CD4-positive, CD25-positive, alpha-beta regulatory T cell (primary cell): Measurements from ENCODE around the gene TAGLN3. TPM values are rescaled to one million over a fixed set of nuclear protein-coding genes. Genes with fewer than 3 reads are reported as not detected.

Experiments used
- ATAC-seq, 2 donors: fragments of 150-1000 bp; cut with Tn5 transposase; one replicate each; pipeline ENCODE4 v1.10.0; 2021; ENCODE audit warnings: low read depth in 2 of 2, moderate number of reproducible peaks in 2 of 2, moderate library complexity in 1 of 2
- DNase-seq, 3 donors: peaks; one replicate each; pipeline versions ENCODE4 v3.0.0 to v3.0.0-alpha.2; 2012 to 2022; ENCODE audit warnings: mixed read lengths in 1 of 3
- H3K27ac ChIP-seq: one replicate; pipeline ENCODE4 v1.7.0; 2013; ENCODE audit warnings: mild to moderate bottlenecking, low read length; ENCODE audit not compliant: insufficient read depth, poor library complexity, severe bottlenecking
- H3K27me3 ChIP-seq: one replicate; pipeline ENCODE4 v1.7.0; 2013; ENCODE audit warnings: low read length; ENCODE audit not compliant: control insufficient read depth, insufficient read depth
- H3K36me3 ChIP-seq: one replicate; pipeline ENCODE4 v1.7.0; 2013; ENCODE audit warnings: mild to moderate bottlenecking, low read length, moderate library complexity; ENCODE audit not compliant: control insufficient read depth, insufficient read depth
- H3K4me1 ChIP-seq: 2 replicates; pipeline ENCODE4 v1.7.0; 2013; ENCODE audit warnings: mild to moderate bottlenecking, low read length; ENCODE audit not compliant: insufficient read depth, control insufficient read depth, poor library complexity, severe bottlenecking
- H3K4me3 ChIP-seq: one replicate; pipeline ENCODE4 v1.7.0; 2013; ENCODE audit warnings: low read depth, mild to moderate bottlenecking, low read length, moderate library complexity
- H3K9me3 ChIP-seq, 2 experiments: 1 replicate in 1 of 2; 2 replicates in 1 of 2; pipeline ENCODE4 v1.7.0; 2013; ENCODE audit warnings: low read length in 2 of 2, mild to moderate bottlenecking in 1 of 2, moderate library complexity in 1 of 2; ENCODE audit not compliant: control insufficient read depth in 2 of 2
- H3K27ac Mint-ChIP-seq, 3 donors: one replicate each; pipeline ENCODE4 v1.8.0; 2020 to 2022; ENCODE audit warnings: mild to moderate bottlenecking in 3 of 3, mixed read lengths in 3 of 3, moderate library complexity in 2 of 3
- H3K27me3 Mint-ChIP-seq: one replicate; pipeline ENCODE4 v1.8.0; 2022; ENCODE audit warnings: mild to moderate bottlenecking, mixed read lengths
- H3K36me3 Mint-ChIP-seq: one replicate; pipeline ENCODE4 v1.8.0; 2020; ENCODE audit warnings: mixed read lengths
- H3K4me1 Mint-ChIP-seq, 4 donors: one replicate each; pipeline ENCODE4 v1.8.0; 2020 to 2022; ENCODE audit warnings: mixed read lengths in 4 of 4, mild to moderate bottlenecking in 1 of 4
- H3K4me3 Mint-ChIP-seq, 4 donors: one replicate each; pipeline ENCODE4 v1.8.0; 2020 to 2022; ENCODE audit warnings: mild to moderate bottlenecking in 4 of 4, mixed read lengths in 4 of 4, moderate library complexity in 3 of 4
- H3K9me3 Mint-ChIP-seq, 7 donors: one replicate each; pipeline ENCODE4 v1.8.0; 2020 to 2022; ENCODE audit warnings: mixed read lengths in 7 of 7, mild to moderate bottlenecking in 3 of 7, moderate library complexity in 2 of 7
- polyA plus RNA-seq, 4 donors: library from polyadenylated mRNA; unstranded; fragments of 300-500 nt; fragmentation: Illumina TruSeq; gene quantifications; one replicate each; pipeline ENCODE4 v1.2.3, GENCODE V29; 2021
- total RNA-seq: library from RNA; stranded (reverse); gene quantifications from one replicate; pipeline ENCODE4 v1.2.3, GENCODE V29; 2022

TAGLN3 gene
- total RNA-seq (not detected), polyA plus RNA-seq (not detected)

DNA sequence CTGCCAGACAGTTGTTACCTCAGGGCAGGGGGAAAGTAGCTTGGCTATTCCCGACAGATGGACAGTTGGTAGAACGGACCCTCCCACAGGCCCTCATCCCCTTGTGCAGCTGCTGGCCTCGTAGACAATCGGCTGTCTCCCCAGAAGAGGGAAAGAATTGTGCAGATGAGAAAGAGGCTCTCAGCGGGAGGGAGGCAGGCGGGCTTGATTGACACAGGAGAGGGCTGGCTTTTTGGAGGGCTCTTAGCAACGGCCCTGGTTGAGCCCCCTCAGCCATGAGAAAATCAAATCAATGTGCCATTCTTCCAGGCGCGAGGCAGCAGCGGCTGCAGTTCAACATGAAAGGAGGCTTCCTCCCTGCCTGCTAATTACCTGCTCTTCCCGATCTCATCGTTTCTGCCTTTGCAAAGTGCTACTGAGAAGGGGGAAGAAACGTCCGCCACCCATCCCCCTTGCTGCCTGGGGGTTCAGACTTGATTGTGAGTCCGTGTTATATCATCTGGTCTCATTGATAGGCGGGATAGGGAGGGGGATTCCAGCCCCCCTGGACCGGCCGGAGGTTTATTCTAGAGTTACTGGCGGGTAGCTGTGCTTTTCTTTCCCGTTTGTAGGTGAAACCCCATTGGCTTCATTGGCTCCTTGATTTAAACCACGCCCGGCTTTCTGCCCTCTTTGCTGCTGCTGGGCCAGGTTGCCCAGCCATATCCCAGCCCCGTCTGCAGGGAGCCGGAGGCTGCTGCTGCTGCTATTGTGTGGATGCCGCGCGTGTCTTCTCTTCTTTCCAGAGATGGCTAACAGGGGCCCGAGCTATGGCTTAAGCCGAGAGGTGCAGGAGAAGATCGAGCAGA is at the start of gene TAGLN3:
Gene TAGLN3, plus strand, starts transcription at position 287 of the 848 bp plus-strand sequence. Its CDS starts 501 bp downstream, at position 788.
- peak within 1 kb of the TSS; percentile 32 for H3K4me3 ChIP-seq
- peak within 1 kb of the TSS; percentile 53 to 80 (median 72) for H3K4me3 Mint-ChIP-seq
- H3K4me1 Mint-ChIP-seq = peaks cover 13 to 23% (median 19%) of the 10 kb centered on the region in 4 donors
- DNase-seq (no peak), ATAC-seq (peak in 1 of 2 donors; percentile 7)
- peaks cover 6% of the 10 kb centered on the region for H3K36me3 Mint-ChIP-seq
- peaks cover 13% of the 10 kb centered on the region for H3K4me1 ChIP-seq
- no peaks in the 10 kb centered on the region for H3K27me3 Mint-ChIP-seq
- no peaks in the 10 kb centered on the region for H3K27me3 ChIP-seq
- no peak within 1 kb of the TSS for H3K27ac Mint-ChIP-seq
- peaks cover 0 to 1% (median 0%) of the 10 kb centered on the region in 7 donors for H3K9me3 Mint-ChIP-seq
- no peak within 1 kb of the TSS for H3K27ac ChIP-seq
- H3K9me3 ChIP-seq = no peaks in the 10 kb centered on the region
- peaks cover 1% of the 10 kb centered on the region for H3K36me3 ChIP-seq

DNA sequence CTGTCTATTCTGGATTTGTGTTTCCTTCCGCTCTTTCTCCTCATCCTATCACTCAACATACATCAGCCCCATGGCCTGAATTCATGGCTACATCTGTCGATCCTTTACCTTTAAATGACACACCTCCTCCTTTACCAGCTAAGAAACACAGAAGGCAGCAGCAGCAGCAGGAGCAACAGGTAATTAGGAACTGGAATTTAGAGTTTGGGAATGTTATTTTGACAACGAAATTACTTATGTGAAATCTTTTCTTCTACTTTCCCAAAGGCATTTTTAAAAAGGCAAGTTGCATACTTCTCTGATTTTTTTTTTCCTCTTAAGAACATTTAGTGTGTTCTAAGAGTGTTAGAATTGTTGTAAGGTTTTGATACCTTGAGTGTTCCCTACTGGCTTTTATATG is 49.0 kb upstream of the TAGLN3 start:
- Histone ChIP-seq H3K9me3 (no peaks in the 10 kb centered on the region), H3K27me3 (no peaks in the 10 kb centered on the region), H3K4me3 (no peak overlapping the region), H3K4me1 (no peaks in the 10 kb centered on the region), H3K36me3 (no peaks in the 10 kb centered on the region), H3K27ac (no peak overlapping the region)
- no peaks in the 10 kb centered on the region for H3K9me3 Mint-ChIP-seq
- H3K4me3 Mint-ChIP-seq = no peak overlapping the region
- H3K27me3 Mint-ChIP-seq = peaks cover 10% of the 10 kb centered on the region
- no peak overlapping the region for H3K27ac Mint-ChIP-seq
- no peak for ATAC-seq
- no peaks in the 10 kb centered on the region for H3K36me3 Mint-ChIP-seq
- no peaks in the 10 kb centered on the region for H3K4me1 Mint-ChIP-seq
- DNase-seq = no peak

DNA sequence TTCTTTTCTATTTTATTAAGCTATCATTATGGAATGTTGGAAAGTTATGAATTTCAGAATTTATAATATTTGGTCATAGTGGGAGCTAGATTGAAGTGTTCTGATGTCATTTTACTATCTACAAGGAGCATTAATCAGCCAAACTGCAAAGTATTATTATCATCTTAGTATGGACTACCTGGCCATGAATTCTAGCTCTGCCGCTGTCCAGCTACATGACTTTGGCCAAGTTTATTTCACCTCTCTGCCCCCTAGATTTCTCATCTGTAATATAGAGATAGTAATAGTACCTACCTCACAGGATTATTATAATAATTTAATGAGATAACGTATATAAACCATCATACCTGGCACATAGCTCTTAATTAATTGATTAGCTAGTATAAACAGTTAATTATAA is 47.7 kb upstream of the TAGLN3 start:
- DNase-seq (no peak), ATAC-seq (no peak)
- H3K4me3 ChIP-seq = no peak overlapping the region
- H3K27ac Mint-ChIP-seq = no peak overlapping the region
- H3K27ac ChIP-seq = no peak overlapping the region
- H3K36me3 ChIP-seq = no peaks in the 10 kb centered on the region
- H3K4me3 Mint-ChIP-seq = no peak overlapping the region
- H3K9me3 Mint-ChIP-seq = no peaks in the 10 kb centered on the region
- no peaks in the 10 kb centered on the region for H3K36me3 Mint-ChIP-seq
- no peaks in the 10 kb centered on the region for H3K4me1 Mint-ChIP-seq
- H3K27me3 ChIP-seq = no peaks in the 10 kb centered on the region
- no peaks in the 10 kb centered on the region for H3K4me1 ChIP-seq
- no peaks in the 10 kb centered on the region for H3K9me3 ChIP-seq
- H3K27me3 Mint-ChIP-seq = peaks cover 10% of the 10 kb centered on the region

DNA sequence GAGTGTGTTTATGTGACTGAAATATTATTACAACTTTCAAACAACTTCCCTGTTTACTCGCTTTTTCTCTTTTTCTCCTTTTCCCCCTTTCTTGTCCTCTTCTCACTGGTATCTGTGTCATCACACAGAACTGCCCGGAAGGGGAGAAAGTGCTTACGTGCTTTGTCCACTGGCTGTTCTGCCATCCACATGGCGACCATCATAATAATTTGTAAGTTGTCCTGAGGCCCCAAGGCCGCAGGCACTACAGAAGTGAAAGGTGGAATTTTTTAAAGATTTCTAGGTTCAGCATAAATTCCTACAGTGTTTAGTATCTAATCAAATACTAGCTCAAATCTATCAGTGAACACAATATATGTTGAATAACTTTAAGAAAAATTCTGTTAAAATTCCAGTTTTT is 46.6 kb upstream of the TAGLN3 start:
- no peak for DNase-seq
- Histone ChIP-seq H3K4me3 (no peak overlapping the region), H3K27me3 (no peaks in the 10 kb centered on the region), H3K4me1 (no peaks in the 10 kb centered on the region), H3K27ac (no peak overlapping the region), H3K36me3 (no peaks in the 10 kb centered on the region), H3K9me3 (no peaks in the 10 kb centered on the region)
- H3K4me3 Mint-ChIP-seq = no peak overlapping the region
- H3K4me1 Mint-ChIP-seq = no peaks in the 10 kb centered on the region
- ATAC-seq = no peak
- peaks cover 10% of the 10 kb centered on the region for H3K27me3 Mint-ChIP-seq
- H3K9me3 Mint-ChIP-seq = no peaks in the 10 kb centered on the region
- no peak overlapping the region for H3K27ac Mint-ChIP-seq
- H3K36me3 Mint-ChIP-seq = no peaks in the 10 kb centered on the region

DNA sequence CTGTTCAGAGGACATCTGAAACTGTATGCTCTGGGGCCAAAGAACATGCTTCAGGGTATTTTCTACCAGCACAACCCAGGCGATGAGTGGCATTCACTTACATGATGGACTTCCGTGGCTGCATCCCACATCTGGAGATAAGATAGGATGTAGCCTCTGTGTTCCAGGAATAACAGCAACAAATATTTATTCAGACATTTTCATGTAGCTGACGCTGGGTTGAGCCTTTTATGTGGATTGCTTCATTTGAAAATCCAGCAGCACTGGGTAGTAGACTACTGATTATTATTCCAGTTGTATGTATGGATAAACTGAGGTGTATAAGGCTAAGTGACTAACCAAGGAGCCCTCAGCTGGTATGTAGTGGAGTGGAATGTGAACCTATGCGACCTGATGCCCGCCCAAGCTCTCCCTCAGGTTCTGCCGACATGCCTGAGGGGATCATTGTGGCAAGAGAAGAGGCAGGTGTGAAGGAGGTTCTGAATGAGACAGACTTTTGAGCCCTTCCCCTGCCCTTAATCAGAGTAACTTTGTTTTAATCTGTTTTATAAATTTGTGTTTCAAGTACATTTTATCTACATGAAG is 45.8 kb upstream of the TAGLN3 start:
- Mint-ChIP-seq H3K4me1 (no peaks in the 10 kb centered on the region), H3K27me3 (peaks cover 15% of the 10 kb centered on the region), H3K27ac (no peak overlapping the region), H3K36me3 (no peaks in the 10 kb centered on the region), H3K4me3 (no peak overlapping the region), H3K9me3 (no peaks in the 10 kb centered on the region)
- no peaks in the 10 kb centered on the region for H3K36me3 ChIP-seq
- no peak for ATAC-seq
- no peak overlapping the region for H3K4me3 ChIP-seq
- no peaks in the 10 kb centered on the region for H3K4me1 ChIP-seq
- no peaks in the 10 kb centered on the region for H3K27me3 ChIP-seq
- no peaks in the 10 kb centered on the region for H3K9me3 ChIP-seq
- no peak overlapping the region for H3K27ac ChIP-seq
- no peak for DNase-seq

DNA sequence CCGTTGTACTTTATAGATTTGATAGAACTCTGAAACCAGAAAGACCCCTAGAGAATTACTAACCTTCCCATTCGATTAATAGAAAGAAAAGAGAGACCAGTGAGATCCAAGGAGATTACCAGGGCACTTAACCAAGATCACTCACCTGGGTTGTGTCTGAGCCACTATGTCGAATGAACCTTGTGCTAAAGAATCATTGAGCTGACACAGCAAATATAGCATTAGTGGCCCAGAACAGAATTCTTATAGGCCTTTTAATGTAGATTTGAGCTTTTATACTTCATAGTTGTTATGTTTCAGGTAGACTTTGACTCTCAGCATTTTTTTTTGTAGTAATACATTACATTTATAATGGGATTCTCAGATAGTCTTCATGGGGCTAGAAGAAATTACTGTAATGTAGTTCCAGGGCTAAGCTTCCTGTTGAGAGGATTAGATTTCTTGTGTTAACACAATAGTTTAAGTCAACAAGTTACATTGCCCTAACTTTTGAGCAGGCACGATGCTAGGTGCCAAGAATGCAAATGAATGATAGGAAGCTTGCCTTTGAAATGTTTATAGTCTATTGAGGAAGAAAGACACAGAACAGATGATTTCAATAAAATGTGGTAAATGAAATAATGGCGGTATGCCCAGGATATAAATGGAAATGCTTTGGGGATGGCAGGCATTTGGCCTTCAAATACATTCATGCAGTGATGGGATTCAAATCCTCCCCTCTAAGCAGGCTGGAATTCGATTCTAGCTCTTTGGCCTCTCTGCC is 44.3 kb upstream of the TAGLN3 start:
- H3K4me1 ChIP-seq = no peaks in the 10 kb centered on the region
- H3K4me3 ChIP-seq = no peak overlapping the region
- no peaks in the 10 kb centered on the region for H3K36me3 ChIP-seq
- ATAC-seq = no peak
- no peak for DNase-seq
- Mint-ChIP-seq H3K27ac (no peak overlapping the region), H3K4me1 (no peaks in the 10 kb centered on the region), H3K9me3 (peaks cover 0 to 1% (median 0%) of the 10 kb centered on the region in 7 donors), H3K36me3 (no peaks in the 10 kb centered on the region), H3K27me3 (peaks cover 14% of the 10 kb centered on the region), H3K4me3 (no peak overlapping the region)
- no peaks in the 10 kb centered on the region for H3K9me3 ChIP-seq
- H3K27me3 ChIP-seq = no peaks in the 10 kb centered on the region
- H3K27ac ChIP-seq = no peak overlapping the region

DNA sequence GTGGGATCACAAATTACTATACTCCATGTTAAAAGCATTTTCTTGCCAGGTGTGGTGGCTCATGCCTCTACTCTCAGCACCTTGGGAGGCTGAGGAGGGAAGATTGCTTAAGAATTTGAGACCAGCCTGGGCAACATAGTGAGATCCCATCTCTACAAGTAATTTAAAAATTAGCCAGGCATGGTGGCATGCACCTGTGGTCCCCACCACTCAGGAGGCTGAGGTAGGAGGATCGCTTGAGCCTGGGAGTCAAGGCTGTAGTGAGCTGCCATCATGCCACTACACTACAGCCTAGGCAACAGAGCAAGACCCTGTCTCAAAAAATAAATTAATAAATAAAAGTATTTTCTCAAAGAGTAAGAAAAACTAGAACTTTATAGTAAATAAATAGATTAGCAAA is 42.8 kb upstream of the TAGLN3 start:
- H3K27me3 Mint-ChIP-seq = peaks cover 14% of the 10 kb centered on the region
- ATAC-seq (no peak), DNase-seq (no peak)
- H3K9me3 ChIP-seq = no peaks in the 10 kb centered on the region
- no peak overlapping the region for H3K4me3 ChIP-seq
- no peak overlapping the region for H3K27ac Mint-ChIP-seq
- H3K4me1 ChIP-seq = no peaks in the 10 kb centered on the region
- H3K36me3 Mint-ChIP-seq = no peaks in the 10 kb centered on the region
- H3K36me3 ChIP-seq = no peaks in the 10 kb centered on the region
- H3K4me1 Mint-ChIP-seq = no peaks in the 10 kb centered on the region
- no peak overlapping the region for H3K27ac ChIP-seq
- H3K27me3 ChIP-seq = no peaks in the 10 kb centered on the region
- peaks cover 0 to 1% (median 0%) of the 10 kb centered on the region in 7 donors for H3K9me3 Mint-ChIP-seq
- H3K4me3 Mint-ChIP-seq = no peak overlapping the region
